ENCODE results near the gene KCNJ5.

GRCh38 chr11:128967578-128967977 is 76.4 kb downstream of the KCNJ5 start:
- no peak for TF ChIP-seq CTCF (IDR thresholded peaks at IDR 0.05)
- no peak for TF ChIP-seq EZH2 (IDR thresholded peaks at IDR 0.05)
